ENCODE measurements around the gene SYT1. TPM values are rescaled to one million over a fixed set of nuclear protein-coding genes. Genes with fewer than 3 reads are reported as not detected.

The SYT1 gene
- total and polyA plus RNA-seq, 11 donors: 0.08 to 0.86 (median 0.16) TPM; not detected in 6

GRCh38 chr12:79057540-79057939 lies 193.0 kb downstream of the SYT1 start:
- Histone ChIP-seq H3K27ac (no peak overlapping the region), H3K4me1 (no peaks in the 10 kb centered on the region), H3K27me3 (no peaks in the 10 kb centered on the region), H3K4me3 (no peak overlapping the region), H3K9me3 (no peaks in the 10 kb centered on the region), H3K36me3 (no peaks in the 10 kb centered on the region)
- no peak for DNase-seq
- no peak for ATAC-seq
- TF ChIP-seq POLR2A (IDR thresholded peaks at IDR 0.05) (no peak), CTCF (IDR thresholded peaks at IDR 0.05) (no peak)
- intact Hi-C loops (cut with DNase I): no loop called here

- Histone ChIP-seq H3K27me3 (no peaks in the 10 kb centered on the region), H3K4me1 (no peaks in the 10 kb centered on the region), H3K36me3 (no peaks in the 10 kb centered on the region), H3K27ac (no peak overlapping the region), H3K4me3 (no peak overlapping the region), H3K9me3 (no peaks in the 10 kb centered on the region)
- TF ChIP-seq CTCF (IDR thresholded peaks at IDR 0.05) (no peak), POLR2A (IDR thresholded peaks at IDR 0.05) (no peak)
- ATAC-seq (no peak), DNase-seq (no peak)
- WGBS, 4 donors: 38 to 67% (median 59%) methylated on average over 1 of the region's 1 CpG
- intact Hi-C loops (cut with DNase I): no loop called here
Observed at GRCh38 chr12:79058342-79058741, 193.8 kb downstream of the SYT1 start.

GRCh38 chr12:79059557-79059956 lies 195.0 kb downstream of the SYT1 start:
- H3K27me3 ChIP-seq: no peaks in the 10 kb centered on the region
- ATAC-seq (no peak), DNase-seq (no peak)
- H3K4me1 ChIP-seq: no peaks in the 10 kb centered on the region
- no peaks in the 10 kb centered on the region for H3K9me3 ChIP-seq
- no peak overlapping the region for H3K27ac ChIP-seq
- intact Hi-C loops (cut with DNase I): no loop called here
- no peak overlapping the region for H3K4me3 ChIP-seq
- no peak for TF ChIP-seq CTCF (IDR thresholded peaks at IDR 0.05)
- no peak for TF ChIP-seq POLR2A (IDR thresholded peaks at IDR 0.05)
- H3K36me3 ChIP-seq: no peaks in the 10 kb centered on the region

- no peak overlapping the region for H3K27ac ChIP-seq
- DNase-seq (no peak), ATAC-seq (no peak)
- H3K27me3 ChIP-seq: no peaks in the 10 kb centered on the region
- H3K4me1 ChIP-seq: no peaks in the 10 kb centered on the region
- no peaks in the 10 kb centered on the region for H3K36me3 ChIP-seq
- H3K4me3 ChIP-seq: no peak overlapping the region
- TF ChIP-seq CTCF (IDR thresholded peaks at IDR 0.05) (no peak), POLR2A (IDR thresholded peaks at IDR 0.05) (no peak)
- intact Hi-C loops (cut with DNase I): no loop called here
- WGBS, 4 donors: 5 to 14% (median 8%) methylated on average over 1 of the region's 1 CpG
- H3K9me3 ChIP-seq: no peaks in the 10 kb centered on the region
Observed at GRCh38 chr12:79063258-79063657, 198.7 kb downstream of the SYT1 start.
